ENCODE results near the gene SH3GLB1. TPM values are rescaled to one million over a fixed set of nuclear protein-coding genes. Genes with fewer than 3 reads are reported as not detected.

The SH3GLB1 gene
- total and polyA plus RNA-seq, 2 of the 13 experiments (the other 11 are each of a cell fraction or from before 2014, with no cell fraction given): 26.0 to 41.5 TPM

GRCh38 chr1:86704972-86705664 is 742 bp downstream of the SH3GLB1 start (continued):
- no peak for TF ChIP-seq ZBTB44 (CRISPR knock-in tag; IDR thresholded peaks at IDR 0.05)
- TF ChIP-seq THAP8 (CRISPR knock-in tag; IDR thresholded peaks at IDR 0.05; ENCODE audit: borderline replicate concordance): no peak; the same call in 1 of the 2 replicates
- TF ChIP-seq ATF7-NPFF (CRISPR knock-in tag; IDR thresholded peaks at IDR 0.05; ENCODE audit: low read depth): no peak
- 0 out of 2 replicates have a peak, but pooled peaks have one; percentile 57 for TF ChIP-seq ZNF704 (CRISPR knock-in tag; IDR thresholded peaks at IDR 0.05; ENCODE audit: borderline replicate concordance)
- no peak for TF ChIP-seq ARID5B (CRISPR knock-in tag; IDR thresholded peaks at IDR 0.05)
- TF ChIP-seq CEBPG (CRISPR knock-in tag; IDR thresholded peaks at IDR 0.05): no peak
- TF ChIP-seq HINFP (CRISPR knock-in tag; IDR thresholded peaks at IDR 0.05; ENCODE audit: low read depth): no peak
- TF ChIP-seq RELA (CRISPR knock-in tag; IDR thresholded peaks at IDR 0.05): no peak
- no peak for TF ChIP-seq THAP7 (CRISPR knock-in tag; IDR thresholded peaks at IDR 0.05)
- no peak for TF ChIP-seq NR0B2 (CRISPR knock-in tag; IDR thresholded peaks at IDR 0.05)
- TF ChIP-seq TEF (CRISPR knock-in tag; IDR thresholded peaks at IDR 0.05): peak; percentile 49; the same call in 1 of the 2 replicates
- TF ChIP-seq ZBTB46 (CRISPR knock-in tag; IDR thresholded peaks at IDR 0.05; ENCODE audit: borderline replicate concordance): no peak
- TF ChIP-seq ONECUT2 (CRISPR knock-in tag; IDR thresholded peaks at IDR 0.05): no peak
- no peak for TF ChIP-seq NR2F6 (IDR thresholded peaks at IDR 0.05)
- no peak for TF ChIP-seq NR2F6 (CRISPR knock-in tag; IDR thresholded peaks at IDR 0.05)
